ENCODE measurements around the gene RNU7-1. TPM values are rescaled to one million over a fixed set of nuclear protein-coding genes. Genes with fewer than 3 reads are reported as not detected.

RNU7-1 gene
- polyA plus RNA-seq, 4 donors: 3.6 TPM; not detected in 3

GRCh38 chr12:6917491-6918231 is 26.0 kb upstream of the RNU7-1 start:
- DNase-seq (ENCODE audit: low read depth in 4 of 4, low spot score in 2 of 4): no peak

DNA sequence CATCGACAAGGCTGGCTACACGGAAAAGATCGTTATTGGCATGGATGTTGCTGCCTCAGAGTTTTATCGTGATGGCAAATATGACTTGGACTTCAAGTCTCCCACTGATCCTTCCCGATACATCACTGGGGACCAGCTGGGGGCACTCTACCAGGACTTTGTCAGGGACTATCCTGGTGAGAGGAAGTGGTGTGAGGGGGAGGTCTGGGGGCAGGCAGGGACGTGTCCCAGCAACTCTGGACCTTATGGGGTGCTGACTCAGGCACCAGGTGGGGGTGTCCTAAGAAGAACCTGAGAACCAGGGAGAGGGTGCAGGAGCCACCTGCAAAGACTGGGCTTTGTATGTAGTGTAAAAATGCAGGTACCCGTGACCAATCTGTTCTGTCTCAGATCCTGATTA is 24.0 kb upstream of the RNU7-1 start:
- DNase-seq (ENCODE audit: low read depth in 4 of 4, low spot score in 2 of 4): no peak

DNA sequence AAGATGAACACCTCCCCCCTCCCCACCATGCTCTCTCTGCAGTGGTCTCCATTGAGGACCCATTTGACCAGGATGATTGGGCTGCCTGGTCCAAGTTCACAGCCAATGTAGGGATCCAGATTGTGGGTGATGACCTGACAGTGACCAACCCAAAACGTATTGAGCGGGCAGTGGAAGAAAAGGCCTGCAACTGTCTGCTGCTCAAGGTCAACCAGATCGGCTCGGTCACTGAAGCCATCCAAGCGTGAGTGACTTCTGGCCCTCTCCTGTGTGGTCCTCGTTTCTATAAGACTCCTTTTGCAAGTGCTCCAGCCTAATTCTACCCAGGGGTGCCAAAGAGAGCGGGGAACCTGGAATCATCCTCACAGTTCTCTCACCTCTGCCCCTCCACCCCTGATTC is 22.1 kb upstream of the RNU7-1 start:
- DNase-seq (ENCODE audit: low read depth in 4 of 4, low spot score in 2 of 4): no peak

GRCh38 chr12:6921996-6922946 is 21.3 kb upstream of the RNU7-1 start:
- DNase-seq (ENCODE audit: low read depth in 4 of 4, low spot score in 2 of 4): no peak

DNA sequence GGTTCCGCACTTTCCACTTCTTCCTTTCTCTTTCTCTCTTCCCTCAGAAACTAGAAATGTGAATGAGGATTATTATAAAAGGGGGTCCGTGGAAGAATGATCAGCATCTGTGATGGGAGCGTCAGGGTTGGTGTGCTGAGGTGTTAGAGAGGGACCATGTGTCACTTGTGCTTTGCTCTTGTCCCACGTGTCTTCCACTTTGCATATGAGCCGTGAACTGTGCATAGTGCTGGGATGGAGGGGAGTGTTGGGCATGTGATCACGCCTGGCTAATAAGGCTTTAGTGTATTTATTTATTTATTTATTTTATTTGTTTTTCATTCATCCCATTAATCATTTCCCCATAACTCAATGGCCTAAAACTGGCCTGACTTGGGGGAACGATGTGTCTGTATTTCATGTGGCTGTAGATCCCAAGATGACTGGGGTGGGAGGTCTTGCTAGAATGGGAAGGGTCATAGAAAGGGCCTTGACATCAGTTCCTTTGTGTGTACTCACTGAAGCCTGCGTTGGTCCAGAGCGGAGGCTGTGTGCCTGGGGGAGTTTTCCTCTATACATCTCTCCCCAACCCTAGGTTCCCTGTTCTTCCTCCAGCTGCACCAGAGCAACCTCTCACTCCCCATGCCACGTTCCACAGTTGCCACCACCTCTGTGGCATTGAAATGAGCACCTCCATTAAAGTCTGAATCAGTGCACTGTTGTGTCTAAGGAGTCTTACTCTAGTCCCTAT is 20.4 kb upstream of the RNU7-1 start:
- no peak for DNase-seq (ENCODE audit: low read depth in 4 of 4, low spot score in 2 of 4)

DNA sequence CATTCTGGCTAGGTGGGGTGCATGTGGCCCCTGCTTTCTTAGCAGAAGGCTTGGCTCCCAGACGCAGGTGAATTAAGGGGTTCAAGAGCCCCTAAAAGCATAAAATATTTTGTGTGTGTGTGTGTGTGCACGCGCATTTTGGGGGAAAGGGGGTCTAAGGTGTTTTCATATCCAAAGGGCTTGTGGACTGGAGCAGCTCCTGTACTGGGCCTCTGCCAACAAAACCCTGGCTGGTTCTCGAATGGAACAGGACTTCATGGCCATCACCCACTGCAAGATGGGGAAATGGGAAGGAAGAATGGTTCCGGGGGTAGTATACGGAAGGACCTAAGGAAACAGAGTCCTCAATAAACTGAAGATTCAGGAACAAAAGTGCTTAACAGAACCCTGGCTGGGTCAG is 19.8 kb upstream of the RNU7-1 start:
- no peak for DNase-seq (ENCODE audit: low read depth in 4 of 4, low spot score in 2 of 4)

DNA sequence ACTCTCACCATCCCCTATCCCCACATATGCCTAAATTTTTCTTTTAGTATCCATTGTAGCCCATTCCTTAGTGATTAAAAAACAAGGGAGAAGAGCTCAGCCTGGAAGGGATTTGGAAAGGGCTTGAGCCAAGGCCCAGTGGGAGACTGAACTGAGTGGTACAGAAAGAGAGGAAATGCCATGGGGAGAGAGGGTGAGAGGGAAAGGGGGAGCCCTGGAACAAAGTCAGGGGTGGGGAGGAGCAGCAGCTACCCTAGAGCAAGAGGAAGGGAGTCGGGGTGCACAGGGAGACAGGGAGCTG is 18.4 kb upstream of the RNU7-1 start:
- DNase-seq (ENCODE audit: low read depth in 4 of 4, low spot score in 2 of 4): no peak

- peak in 1 of 4 donors; percentile 71 for DNase-seq (ENCODE audit: low read depth in 4 of 4, low spot score in 2 of 4)
Measured at GRCh38 chr12:6925540-6926279, 17.9 kb upstream of the RNU7-1 start.

DNA sequence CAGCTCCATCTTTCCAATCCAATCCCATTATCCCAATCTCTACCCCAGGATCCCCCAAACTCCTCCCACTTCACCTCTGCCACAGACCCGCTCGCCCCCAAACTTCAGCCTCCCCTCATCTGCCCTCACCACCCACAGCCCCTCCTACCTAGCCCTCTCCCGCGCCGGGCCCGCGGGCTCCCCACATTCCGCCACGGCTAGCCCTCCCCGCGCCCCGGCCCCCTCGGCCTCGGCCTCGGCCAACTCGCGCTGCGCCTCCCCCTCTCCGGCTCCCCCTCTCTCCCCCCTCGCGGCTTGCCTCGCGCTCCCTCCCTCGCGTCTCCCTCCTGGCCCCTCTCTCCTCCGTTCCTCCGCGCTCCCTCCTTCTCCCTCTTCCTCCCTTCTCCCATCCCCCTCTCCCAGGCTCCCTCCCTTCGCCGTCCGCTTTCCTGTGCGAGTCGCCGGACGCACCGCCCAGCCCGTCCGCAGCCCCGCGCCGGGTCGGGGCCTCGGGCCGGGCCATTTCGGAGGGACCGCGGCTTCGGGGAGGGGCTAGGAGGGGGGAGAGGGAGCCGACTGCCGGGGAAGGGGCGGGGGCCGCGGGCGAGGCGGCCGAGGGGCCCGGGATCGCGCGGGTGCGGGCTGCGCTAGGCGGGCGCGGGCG is 16.1 kb upstream of the RNU7-1 start, which contains the start of gene ATN1:
Gene ATN1 (plus strand): TSS at position 581 of the 643 bp plus-strand sequence. CDS start 6,043 bp downstream, outside the sequence.
- peak in 3 of 4 donors; percentile 79 to 88 (median 85) for DNase-seq (ENCODE audit: low read depth in 4 of 4, low spot score in 2 of 4)

GRCh38 chr12:6928022-6928702 is 15.5 kb upstream of the RNU7-1 start:
- no peak for DNase-seq (ENCODE audit: low read depth in 4 of 4, low spot score in 2 of 4)

DNA sequence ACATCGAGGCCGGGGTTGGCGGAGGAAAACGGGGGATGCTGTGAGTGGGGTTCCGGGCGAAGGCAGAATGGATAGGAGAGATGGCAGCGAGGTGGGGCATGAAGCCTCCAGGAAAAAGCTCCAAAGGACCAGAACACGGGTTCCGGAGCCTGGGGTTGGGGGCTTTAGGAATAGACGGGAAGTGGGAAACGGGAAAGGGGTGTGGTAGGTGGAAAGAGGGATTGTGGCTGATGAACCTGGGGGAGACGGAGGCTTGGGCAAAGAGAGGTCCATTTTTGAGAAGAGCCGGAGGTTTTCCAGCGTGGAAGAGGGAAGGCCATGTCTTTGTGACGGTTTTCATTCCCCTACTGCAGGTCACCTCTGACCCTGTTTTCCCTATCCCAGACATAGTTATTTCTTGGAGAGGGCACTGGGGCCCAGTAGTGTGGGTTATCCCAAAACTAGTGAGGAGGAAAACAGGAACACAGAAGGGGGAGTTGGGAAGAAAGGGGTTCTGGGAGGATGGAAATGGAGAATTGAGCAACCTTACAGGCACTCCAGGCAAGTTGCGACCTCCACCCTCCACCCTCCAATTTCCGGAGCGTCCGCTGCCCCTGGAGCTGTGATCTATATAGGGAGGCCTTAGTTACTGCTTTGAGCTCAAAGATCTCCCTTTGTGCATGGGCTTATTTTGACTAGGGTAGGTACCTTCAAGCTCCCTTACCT is 14.8 kb upstream of the RNU7-1 start:
- no peak for DNase-seq (ENCODE audit: low read depth in 4 of 4, low spot score in 2 of 4)

DNA sequence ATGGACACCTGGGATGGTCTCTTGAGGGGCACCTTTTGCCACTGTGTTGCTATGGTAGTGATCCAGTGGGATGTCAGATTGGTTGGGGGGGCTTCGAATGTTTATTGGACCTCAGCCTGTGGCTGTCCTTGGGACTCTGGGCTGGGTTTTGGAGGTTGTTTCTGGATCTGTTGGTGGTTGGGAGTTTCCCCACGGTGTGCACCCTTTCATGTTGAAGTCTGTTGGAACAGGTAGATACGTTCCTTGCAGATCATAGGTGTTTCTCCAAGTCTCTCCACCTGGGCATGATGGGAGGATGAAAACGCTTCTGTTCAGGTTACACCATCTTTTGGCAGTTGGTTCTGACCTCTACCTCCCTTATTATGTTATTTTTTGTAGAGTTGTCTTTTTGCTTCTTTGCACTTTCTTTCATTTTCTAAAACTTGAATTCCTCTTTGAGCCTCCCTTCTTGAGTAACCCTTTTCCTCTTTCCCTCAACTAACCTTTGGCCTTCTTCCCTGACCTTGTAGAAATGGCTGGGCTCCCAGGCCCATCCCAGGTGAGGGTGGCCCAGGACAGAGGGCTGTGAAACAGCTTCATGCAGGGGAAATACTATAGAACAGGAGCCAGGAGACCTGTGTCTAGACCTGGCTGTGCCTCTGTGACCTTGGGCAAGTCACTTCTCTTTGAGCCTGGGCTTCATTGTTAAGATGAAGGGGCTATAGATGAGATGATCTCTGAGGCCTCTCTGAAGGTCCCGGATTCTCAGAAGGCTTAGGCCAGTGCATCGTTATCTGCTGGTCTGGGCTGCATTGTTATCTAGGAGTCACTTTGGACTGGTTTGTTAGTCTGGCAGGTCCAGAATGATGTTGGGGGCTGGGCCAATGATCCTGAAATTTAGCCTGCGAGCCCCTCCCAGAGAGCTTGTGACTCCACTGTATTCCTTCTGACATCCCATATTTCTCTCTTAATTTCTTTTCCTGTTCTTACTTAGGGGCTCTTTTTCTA is 13.9 kb upstream of the RNU7-1 start:
- no peak for DNase-seq (ENCODE audit: low read depth in 4 of 4, low spot score in 2 of 4)

GRCh38 chr12:6932766-6933165 is 10.8 kb upstream of the RNU7-1 start:
- no peak for DNase-seq (ENCODE audit: low read depth in 4 of 4, low spot score in 2 of 4)

DNA sequence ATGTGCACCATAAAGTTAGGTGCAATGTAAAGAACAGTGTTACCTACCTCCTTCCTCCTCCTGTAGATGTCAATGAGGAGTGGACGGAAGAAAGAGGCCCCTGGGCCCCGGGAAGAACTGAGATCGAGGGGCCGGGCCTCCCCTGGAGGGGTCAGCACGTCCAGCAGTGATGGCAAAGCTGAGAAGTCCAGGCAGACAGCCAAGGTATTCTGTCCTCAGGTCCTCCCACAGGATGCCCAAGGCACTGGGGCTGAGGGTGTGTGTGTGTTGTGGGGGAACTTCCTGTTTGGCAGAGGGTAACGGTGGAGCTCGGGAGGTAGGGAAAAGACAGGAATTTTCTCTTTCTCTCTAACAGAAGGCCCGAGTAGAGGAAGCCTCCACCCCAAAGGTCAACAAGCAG is 9.5 kb upstream of the RNU7-1 start:
- DNase-seq (ENCODE audit: low read depth in 4 of 4, low spot score in 2 of 4): no peak

GRCh38 chr12:6935371-6936193 is 8.0 kb upstream of the RNU7-1 start:
- DNase-seq (ENCODE audit: low read depth in 4 of 4, low spot score in 2 of 4): no peak

DNA sequence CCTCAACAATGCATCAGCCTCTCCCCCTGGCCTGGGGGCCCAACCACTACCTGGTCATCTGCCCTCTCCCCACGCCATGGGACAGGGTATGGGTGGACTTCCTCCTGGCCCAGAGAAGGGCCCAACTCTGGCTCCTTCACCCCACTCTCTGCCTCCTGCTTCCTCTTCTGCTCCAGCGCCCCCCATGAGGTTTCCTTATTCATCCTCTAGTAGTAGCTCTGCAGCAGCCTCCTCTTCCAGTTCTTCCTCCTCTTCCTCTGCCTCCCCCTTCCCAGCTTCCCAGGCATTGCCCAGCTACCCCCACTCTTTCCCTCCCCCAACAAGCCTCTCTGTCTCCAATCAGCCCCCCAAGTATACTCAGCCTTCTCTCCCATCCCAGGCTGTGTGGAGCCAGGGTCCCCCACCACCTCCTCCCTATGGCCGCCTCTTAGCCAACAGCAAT is 7.4 kb upstream of the RNU7-1 start:
- DNase-seq (ENCODE audit: low read depth in 4 of 4, low spot score in 2 of 4): no peak

All from left renal cortex interstitium (tissue), 4 donors.